ENCODE results near the gene SUCLG2.

Gene SUCLG2

GRCh38 chr3:67450153-67450552, 204.3 kb downstream of the SUCLG2 start:
- no peak overlapping the region for H3K27ac ChIP-seq (ENCODE audit: low read depth, low read length, poor library complexity, severe bottlenecking)
- H3K9me3 ChIP-seq (ENCODE audit: low read length): no peaks in the 10 kb centered on the region
- no peak overlapping the region for H3K4me3 ChIP-seq (ENCODE audit: low read depth, low read length, poor library complexity, severe bottlenecking)
- H3K79me2 ChIP-seq (ENCODE audit: insufficient read depth, low read length): no peaks in the 10 kb centered on the region
- H2AFZ ChIP-seq (ENCODE audit: low read length): no peak overlapping the region
- H3K27me3 ChIP-seq (ENCODE audit: insufficient read depth, low read length): no peaks in the 10 kb centered on the region
- no peak overlapping the region for H3K9ac ChIP-seq (ENCODE audit: low read length)
- H4K20me1 ChIP-seq (ENCODE audit: insufficient read depth, low read length): no peaks in the 10 kb centered on the region
- H3F3A ChIP-seq (ENCODE audit: insufficient read depth, low read length): no peaks in the 10 kb centered on the region
- no peak overlapping the region for H3K4me2 ChIP-seq (ENCODE audit: low read length)
- H3K4me1 ChIP-seq (ENCODE audit: insufficient read depth, low read length, severe bottlenecking): no peaks in the 10 kb centered on the region
- H3K36me3 ChIP-seq (ENCODE audit: insufficient read depth, low read length): 0 out of 2 replicates have a peak, but pooled peaks cover 6% of the 10 kb centered on the region
- no peaks in the 10 kb centered on the region for H3K9me2 ChIP-seq (ENCODE audit: low read depth, low read length)
- no peak for TF ChIP-seq CTCF (IDR thresholded peaks at IDR 0.05; ENCODE audit: low read length)
- TF ChIP-seq EZH2 (IDR thresholded peaks at IDR 0.05; ENCODE audit: borderline replicate concordance, low read length): no peak

GRCh38 chr3:67447393-67447792, 207.0 kb downstream of the SUCLG2 start:
- Histone ChIP-seq H3K9ac (ENCODE audit: low read length) (no peak overlapping the region), H3K4me2 (ENCODE audit: low read length) (no peak overlapping the region), H3F3A (ENCODE audit: insufficient read depth, low read length) (no peaks in the 10 kb centered on the region), H3K4me1 (ENCODE audit: insufficient read depth, low read length, severe bottlenecking) (no peaks in the 10 kb centered on the region), H3K36me3 (ENCODE audit: insufficient read depth, low read length) (no peaks in the 10 kb centered on the region), H3K9me2 (ENCODE audit: low read depth, low read length) (no peaks in the 10 kb centered on the region), H4K20me1 (ENCODE audit: insufficient read depth, low read length) (no peaks in the 10 kb centered on the region), H3K4me3 (ENCODE audit: low read depth, low read length, poor library complexity, severe bottlenecking) (no peak overlapping the region), H3K27ac (ENCODE audit: low read depth, low read length, poor library complexity, severe bottlenecking) (no peak overlapping the region), H3K79me2 (ENCODE audit: insufficient read depth, low read length) (no peaks in the 10 kb centered on the region), H3K9me3 (ENCODE audit: low read length) (no peaks in the 10 kb centered on the region), H3K27me3 (ENCODE audit: insufficient read depth, low read length) (no peaks in the 10 kb centered on the region), H2AFZ (ENCODE audit: low read length) (no peak overlapping the region)
- TF ChIP-seq CTCF (IDR thresholded peaks at IDR 0.05; ENCODE audit: low read length) (no peak), EZH2 (IDR thresholded peaks at IDR 0.05; ENCODE audit: borderline replicate concordance, low read length) (no peak)

GRCh38 chr3:67437789-67438188, 216.6 kb downstream of the SUCLG2 start:
- Histone ChIP-seq H3K9me3 (ENCODE audit: low read length) (no peaks in the 10 kb centered on the region), H3K36me3 (ENCODE audit: insufficient read depth, low read length) (no peaks in the 10 kb centered on the region), H2AFZ (ENCODE audit: low read length) (no peak overlapping the region), H3K4me3 (ENCODE audit: low read depth, low read length, poor library complexity, severe bottlenecking) (no peak overlapping the region), H3F3A (ENCODE audit: insufficient read depth, low read length) (no peaks in the 10 kb centered on the region), H3K4me1 (ENCODE audit: insufficient read depth, low read length, severe bottlenecking) (no peaks in the 10 kb centered on the region), H3K79me2 (ENCODE audit: insufficient read depth, low read length) (no peaks in the 10 kb centered on the region), H4K20me1 (ENCODE audit: insufficient read depth, low read length) (no peaks in the 10 kb centered on the region), H3K9ac (ENCODE audit: low read length) (no peak overlapping the region), H3K9me2 (ENCODE audit: low read depth, low read length) (no peaks in the 10 kb centered on the region), H3K4me2 (ENCODE audit: low read length) (no peak overlapping the region), H3K27me3 (ENCODE audit: insufficient read depth, low read length) (no peaks in the 10 kb centered on the region), H3K27ac (ENCODE audit: low read depth, low read length, poor library complexity, severe bottlenecking) (no peak overlapping the region)
- TF ChIP-seq CTCF (IDR thresholded peaks at IDR 0.05; ENCODE audit: low read length): no peak
- no peak for TF ChIP-seq EZH2 (IDR thresholded peaks at IDR 0.05; ENCODE audit: borderline replicate concordance, low read length)

Measured in OCI-LY1 (cell line).